GM12878 (cell line): ENCODE measurements around the gene KPTN.

ENCODE experiments used
- MXI1 ChIP-seq: fragments of 150-350 bp; IDR thresholded peaks from 2 replicates; pipeline ENCODE4 v1.6.1; 2011; ENCODE audit warnings: low read depth, mild to moderate bottlenecking, inconsistent platforms, low read length, improper control_type of control experiment
- ZNF687 ChIP-seq: fragments of 450-650 bp; IDR thresholded peaks from 2 replicates; pipeline ENCODE4 v1.6.1; 2017; ENCODE audit warnings: mild to moderate bottlenecking, moderate library complexity

- TF ChIP-seq ZNF687 (no peak), MXI1 (no peak)
Measured at GRCh38 chr19:47433121-47433520, 50.9 kb downstream of the KPTN start.
